Activated CD4-positive, alpha-beta T cell treated with anti-CD3 and anti-CD28 coated beads, Interleukin-2, amount 50 U/mL, for 16 hours (primary cell): Measurements from ENCODE around the gene SRGAP2B.
"Not testable (repeated sequence)": the region's sequence is repeated elsewhere in the genome, so short reads cannot be mapped to it uniquely, and the experiment has no call there.

Experiments used
- DNase-seq: peaks from one replicate; pipeline ENCODE4 v3.0.0-alpha.2; 2020

The SRGAP2B gene

DNA sequence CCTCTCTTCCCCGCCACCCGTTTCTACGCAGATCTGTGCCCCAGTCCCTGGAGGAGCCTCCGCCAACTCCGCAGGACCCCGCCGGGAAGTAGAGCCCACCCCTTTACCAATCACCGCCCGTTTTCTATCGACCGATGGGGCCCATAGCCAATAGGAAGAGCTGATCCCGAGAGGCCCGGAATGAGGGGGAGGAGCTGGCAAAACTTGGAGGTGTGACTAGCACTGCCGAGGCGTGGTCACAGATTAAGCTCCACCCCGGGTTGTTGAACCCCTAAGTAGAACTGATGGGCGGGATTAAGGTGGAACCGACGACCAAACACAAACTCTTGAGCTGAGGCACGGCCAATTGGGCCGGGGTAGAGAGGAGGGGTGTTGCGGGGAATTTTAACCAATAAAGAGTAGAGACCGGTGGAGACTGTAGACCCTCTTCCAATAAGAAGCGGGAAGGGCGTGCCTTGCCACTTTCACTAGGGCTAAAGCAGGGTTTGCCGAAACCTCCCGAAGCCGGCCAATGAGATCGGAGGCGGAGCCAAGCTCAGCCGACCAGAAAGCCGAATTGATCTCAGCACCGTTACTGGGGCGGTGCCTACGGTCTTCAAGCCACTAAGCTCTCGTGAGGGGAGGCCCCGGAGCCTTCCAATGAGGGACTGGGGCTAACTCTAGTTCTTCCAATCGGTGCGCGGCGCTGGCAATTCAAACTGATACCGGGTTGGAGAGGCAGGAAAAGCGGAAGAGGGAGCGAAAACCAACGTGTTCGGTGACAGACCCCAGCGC is at the start of gene SRGAP2B, which contains the start of gene FAM72D:
TSS of gene SRGAP2B (minus strand) at position 45 of the 774 bp plus-strand sequence. CDS start 2,427 bp downstream, outside the sequence.
TSS of gene FAM72D (plus strand) at position 691 of the 774 bp plus-strand sequence. CDS start 874 bp downstream, outside the sequence.
- not testable (repeated sequence) for DNase-seq

DNA sequence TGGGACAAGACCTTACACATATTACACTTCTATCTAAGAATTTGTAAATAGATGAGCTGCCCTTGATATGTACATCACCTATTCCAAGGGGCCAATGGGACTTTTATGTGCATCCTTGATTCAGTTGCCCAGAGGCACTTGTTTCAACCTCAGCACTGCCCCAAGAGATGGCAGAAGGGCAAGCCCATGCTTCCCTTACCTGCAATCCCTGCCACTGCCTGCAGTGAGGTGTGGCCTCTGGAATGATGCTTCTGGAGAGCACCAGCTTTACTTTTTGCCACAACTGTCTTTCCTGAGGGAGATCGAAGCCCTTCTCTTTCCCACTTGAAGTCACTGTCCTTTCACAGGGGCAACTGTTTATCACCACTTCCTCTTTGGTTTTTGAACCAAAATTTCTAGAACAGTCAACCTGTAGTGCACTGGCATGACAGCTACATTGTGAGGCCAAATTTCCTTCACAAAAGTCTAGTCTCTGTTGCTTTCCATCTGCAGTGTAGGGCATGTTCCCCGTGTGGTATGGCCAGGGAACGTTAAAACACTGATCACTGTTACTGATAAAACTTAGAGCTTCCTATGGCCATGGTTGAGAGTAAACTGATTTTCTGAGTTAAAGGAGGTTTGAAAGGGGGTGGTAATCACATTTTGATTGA is 49.3 kb upstream of the SRGAP2B start:
- DNase-seq, result not testable (repeated sequence)

DNA sequence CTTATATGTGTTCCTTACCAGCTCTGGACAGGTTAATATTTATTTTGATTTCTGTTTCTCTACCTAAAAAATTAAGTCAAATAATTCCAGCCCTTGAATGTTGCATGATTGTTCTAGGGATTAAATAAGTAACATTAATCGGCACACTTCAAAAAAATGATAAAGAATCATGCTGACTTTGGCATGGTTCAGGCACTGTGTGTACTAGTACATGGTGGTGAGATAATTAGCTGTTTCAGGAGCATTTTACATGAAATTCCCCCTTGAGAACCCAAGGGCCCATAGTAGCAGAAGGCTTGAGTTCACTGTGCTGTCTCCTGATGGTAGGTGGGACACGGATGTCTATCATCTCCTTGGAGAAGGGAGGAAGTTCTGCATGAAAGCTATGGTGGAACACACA is 45.4 kb upstream of the SRGAP2B start:
- not testable (repeated sequence) for DNase-seq

DNA sequence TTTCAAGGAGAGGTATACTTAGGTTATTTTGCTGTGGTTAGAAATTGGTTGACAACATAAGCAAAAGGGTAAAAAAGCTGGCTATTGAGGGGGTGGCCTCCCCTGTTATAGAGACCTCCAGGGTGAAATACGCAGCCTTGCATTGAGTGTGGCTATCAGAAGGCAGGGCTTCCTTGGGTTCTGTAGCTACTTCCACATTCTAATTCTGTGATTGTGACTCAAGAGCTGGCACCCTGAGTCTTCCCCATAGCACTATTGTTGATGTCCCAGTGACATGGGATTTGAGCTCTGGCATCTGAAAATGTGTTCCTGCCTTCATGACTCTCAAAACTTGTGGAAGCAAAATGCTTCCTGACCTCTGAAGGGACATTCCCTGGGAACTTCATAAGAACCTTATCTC is 39.3 kb upstream of the SRGAP2B start:
- not testable (repeated sequence) for DNase-seq

DNA sequence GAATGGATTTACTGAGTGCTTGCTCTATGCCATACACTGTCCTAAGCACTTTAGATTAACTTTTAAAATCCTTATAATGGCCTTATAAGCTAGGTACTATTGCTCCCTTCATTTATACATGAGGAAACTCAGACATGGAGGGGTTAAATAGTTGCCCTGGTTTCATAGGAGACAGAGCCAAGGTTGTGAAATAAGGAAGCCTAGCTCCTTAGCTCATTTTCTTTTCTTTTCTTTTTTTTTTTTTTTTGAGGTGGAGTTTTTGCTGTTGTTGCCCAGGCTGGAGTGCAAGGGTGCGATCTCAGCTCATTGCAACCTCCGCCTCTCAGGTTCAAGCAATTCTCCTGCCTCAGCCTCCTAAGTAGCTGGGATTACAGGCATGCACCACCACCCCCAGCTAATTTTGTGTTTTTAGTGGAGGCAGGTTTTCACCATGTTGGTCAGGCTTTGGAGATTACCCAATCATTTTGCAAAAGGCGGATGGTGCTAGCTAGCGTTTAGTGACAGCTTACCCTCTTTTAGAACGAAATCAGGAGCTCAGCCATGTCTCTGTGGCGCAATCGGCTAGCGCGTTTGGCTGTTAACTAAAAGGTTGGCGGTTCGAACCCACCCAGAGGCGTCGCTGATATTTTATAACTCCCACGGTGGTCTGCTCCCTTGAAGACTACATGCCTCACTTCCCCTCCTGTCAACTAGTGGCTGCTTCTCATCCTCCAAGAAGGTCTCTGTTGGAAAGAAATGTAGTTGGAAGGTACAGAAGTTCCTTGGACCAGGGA is 33.8 kb upstream of the SRGAP2B start:
- DNase-seq, result not testable (repeated sequence)

- DNase-seq, result not testable (repeated sequence)
Observed at GRCh38 chr1:145127144-145127543, 32.0 kb upstream of the SRGAP2B start.

- not testable (repeated sequence) for DNase-seq
Observed at GRCh38 chr1:145125112-145125511, 30.0 kb upstream of the SRGAP2B start.

GRCh38 chr1:145123992-145124641 is 29.0 kb upstream of the SRGAP2B start:
- not testable (repeated sequence) for DNase-seq

GRCh38 chr1:145123062-145123395 is 27.9 kb upstream of the SRGAP2B start:
- DNase-seq, result not testable (repeated sequence)

- not testable (repeated sequence) for DNase-seq
Observed at GRCh38 chr1:145122344-145123061, 27.4 kb upstream of the SRGAP2B start.

DNA sequence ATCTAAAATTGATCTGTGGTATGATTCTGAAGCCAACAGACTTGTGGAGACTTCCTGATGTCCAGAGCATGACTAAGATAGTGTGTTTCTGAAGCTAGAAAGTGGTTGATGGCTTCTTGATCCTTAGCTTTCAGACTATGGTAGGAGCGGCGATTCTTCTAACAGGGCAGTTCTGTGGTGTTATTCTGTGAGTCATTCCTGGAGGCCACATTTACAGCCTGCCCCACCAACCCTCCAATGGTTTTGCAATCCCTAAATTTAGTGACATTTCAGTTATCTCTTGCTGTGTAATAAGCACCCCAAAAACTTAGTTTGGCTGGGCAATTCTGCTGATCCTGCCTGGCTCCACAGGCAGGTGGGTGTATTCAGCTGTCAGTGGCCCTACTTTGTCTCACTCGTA is 24.7 kb upstream of the SRGAP2B start:
- not testable (repeated sequence) for DNase-seq

- DNase-seq, result not testable (repeated sequence)
Observed at GRCh38 chr1:145115587-145116493, 20.7 kb upstream of the SRGAP2B start.

DNA sequence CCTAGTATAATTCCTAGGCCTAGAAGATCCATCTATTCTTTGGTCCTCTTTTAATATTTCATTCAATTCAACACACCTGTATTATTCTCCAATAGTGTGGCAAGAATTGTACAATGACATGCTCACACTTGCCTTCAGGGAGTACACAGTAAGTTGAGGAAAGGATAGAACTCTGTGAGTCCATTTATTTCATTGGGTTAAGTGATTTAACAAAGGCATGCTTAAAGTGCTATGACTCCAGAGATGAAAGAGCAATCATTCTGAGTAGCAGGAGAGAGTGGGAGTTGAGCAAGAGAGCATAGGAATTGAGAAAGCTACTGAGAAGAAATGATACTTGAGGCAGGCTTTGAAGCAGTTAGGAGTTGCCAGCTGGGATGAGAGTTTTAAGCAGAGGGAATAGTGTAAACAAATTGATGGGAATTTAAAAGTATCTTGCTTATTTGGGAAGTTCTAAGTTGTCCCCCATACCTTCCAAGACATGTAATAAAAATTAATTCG is 19.5 kb upstream of the SRGAP2B start:
- not testable (repeated sequence) for DNase-seq

DNA sequence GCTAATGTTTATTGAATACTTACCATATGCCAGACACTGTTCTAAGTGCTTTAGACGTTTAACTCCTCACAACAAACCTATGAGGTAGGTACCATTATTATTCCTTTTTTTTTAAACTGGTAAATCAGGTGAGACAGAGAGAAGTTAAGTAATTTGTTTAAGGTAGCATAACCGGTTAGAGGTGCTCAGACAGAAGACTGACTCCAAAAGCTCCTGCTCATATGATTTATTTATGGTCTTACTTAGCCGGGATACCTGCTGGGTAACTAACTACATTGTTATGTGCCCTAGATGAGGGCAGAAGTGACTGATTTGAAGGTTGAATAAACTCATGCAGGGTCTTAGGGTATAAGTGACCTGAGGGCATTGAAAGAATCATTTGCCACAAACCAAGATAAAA is 17.6 kb upstream of the SRGAP2B start:
- not testable (repeated sequence) for DNase-seq

GRCh38 chr1:145111674-145112073 is 16.5 kb upstream of the SRGAP2B start:
- not testable (repeated sequence) for DNase-seq

DNA sequence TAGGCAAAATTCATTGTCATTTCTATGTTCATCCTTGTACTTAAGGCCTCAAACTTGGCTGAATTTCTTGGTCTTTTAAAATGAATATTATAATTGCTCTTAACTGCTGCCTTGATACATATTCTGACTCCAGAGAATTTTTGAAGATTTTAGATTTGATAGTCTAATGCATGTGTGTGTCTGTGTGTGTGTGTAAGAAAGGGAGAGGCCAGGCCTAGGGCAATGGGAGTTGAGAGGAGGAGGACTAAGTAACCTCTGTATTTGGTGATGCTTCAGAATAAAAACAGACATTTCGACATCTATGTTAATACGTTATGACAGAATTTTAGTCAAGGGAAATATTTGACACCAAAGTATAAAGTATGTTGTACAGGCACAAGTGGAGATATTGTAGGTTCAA is 8.2 kb upstream of the SRGAP2B start:
- DNase-seq, result not testable (repeated sequence)

DNA sequence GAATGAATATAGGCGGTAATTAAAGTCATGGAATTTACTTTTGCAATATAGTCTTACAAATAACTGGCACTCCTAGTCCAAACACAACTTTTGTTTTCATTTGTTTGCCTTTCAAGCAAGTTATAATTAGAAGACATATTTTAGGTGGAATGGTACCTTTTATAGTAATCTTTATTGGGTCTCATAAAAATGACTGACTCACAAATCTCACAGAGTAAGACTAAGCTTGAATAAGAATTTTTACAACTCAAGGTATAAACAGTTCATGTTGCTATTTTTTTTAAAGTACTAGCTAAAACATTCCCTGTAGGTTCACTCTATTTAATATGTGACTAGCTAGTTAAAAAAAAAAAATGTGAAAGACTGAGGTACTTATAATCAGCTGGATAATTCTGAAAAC is 6.6 kb upstream of the SRGAP2B start:
- not testable (repeated sequence) for DNase-seq

- DNase-seq, result peak; percentile 11
Observed at GRCh38 chr1:145094655-145095211, 395 bp downstream of the SRGAP2B start.

DNA sequence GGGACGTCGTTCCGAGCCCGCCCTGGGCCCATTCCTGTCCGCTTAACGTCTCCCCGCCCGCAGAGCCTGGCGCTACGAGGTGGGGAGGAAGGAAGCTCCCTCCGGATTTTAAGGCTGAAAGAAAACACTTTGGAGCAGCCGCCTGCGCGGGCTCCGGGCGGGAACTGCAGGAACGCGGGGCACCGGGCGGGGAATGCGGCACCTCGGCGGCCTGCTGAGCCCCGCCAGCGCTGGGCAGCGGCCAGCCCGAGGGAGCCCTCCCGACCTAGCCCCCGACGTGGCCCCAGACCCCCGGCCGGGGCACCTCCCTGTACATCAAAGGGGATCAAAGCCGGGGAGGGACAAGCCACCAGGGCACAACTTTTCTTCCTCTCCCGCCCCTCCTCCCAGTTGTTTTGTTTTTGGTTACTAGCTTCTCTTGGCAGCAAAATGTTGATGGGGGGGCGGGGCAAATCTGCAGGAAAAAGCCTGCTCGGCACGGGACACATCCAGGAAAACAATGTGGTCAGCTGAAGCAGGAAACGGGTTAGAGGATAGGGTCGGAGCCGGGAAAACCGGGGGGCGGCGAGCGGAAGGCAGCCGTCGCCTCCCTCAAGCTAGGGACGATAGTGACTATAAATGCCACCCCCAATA is 1.5 kb downstream of the SRGAP2B start:
- DNase-seq, result peak; percentile 5
